Astrocyte of the spinal cord (primary cell): Measurements from ENCODE around the gene ADISSP.

Experiments used
- DNase-seq: peaks from one replicate; pipeline ENCODE4 v3.0.0; 2011; ENCODE audit warnings: low read depth, low spot score
- H3K4me3 ChIP-seq: 2 replicates; pipeline ENCODE4 v1.5.1; 2011; ENCODE audit warnings: low read depth, mild to moderate bottlenecking, low read length, moderate library complexity
- CTCF ChIP-seq: IDR thresholded peaks from 2 replicates; pipeline ENCODE4 v1.5.1; 2012; ENCODE audit warnings: low read depth, mild to moderate bottlenecking, low read length, inconsistent platforms
- in situ Hi-C: cut with HindIII; loops from 2 replicates; pipeline ENCODE4 v1.10.0; 2017; ENCODE audit warnings: low sequenced_read_pairs

ADISSP gene

GRCh38 chr20:3710011-3710466 lies 57.5 kb downstream of the ADISSP start:
- in situ Hi-C loops, result no loop called here
- no peak for DNase-seq
- H3K4me3 ChIP-seq, result no peak overlapping the region
- TF ChIP-seq CTCF, result no peak

- H3K4me3 ChIP-seq, result no peak overlapping the region
- in situ Hi-C loops, result no loop called here
- DNase-seq, result no peak
- TF ChIP-seq CTCF, result no peak
These were observed 60.0 kb downstream of the ADISSP start for GRCh38 chr20:3707508-3707899.

GRCh38 chr20:3706774-3707507 lies 60.6 kb downstream of the ADISSP start:
- in situ Hi-C loops, result no loop called here
- no peak overlapping the region for H3K4me3 ChIP-seq
- no peak for TF ChIP-seq CTCF
- no peak for DNase-seq

- TF ChIP-seq CTCF, result no peak
- no peak overlapping the region for H3K4me3 ChIP-seq
- no peak for DNase-seq
- in situ Hi-C loops, result no loop called here
These were observed 61.4 kb downstream of the ADISSP start for GRCh38 chr20:3705970-3706739.

- H3K4me3 ChIP-seq, result no peak overlapping the region
- in situ Hi-C loops, result no loop called here
- no peak for TF ChIP-seq CTCF
- no peak for DNase-seq
These were observed 62.0 kb downstream of the ADISSP start for GRCh38 chr20:3705491-3705969.

- no peak overlapping the region for H3K4me3 ChIP-seq
- DNase-seq, result no peak
- in situ Hi-C loops, result no loop called here
- TF ChIP-seq CTCF, result no peak
These were observed 63.5 kb downstream of the ADISSP start for GRCh38 chr20:3704087-3704486.
